GM12801 (cell line): ENCODE measurements around the gene CCDC93.

Experiments used
- CTCF ChIP-seq: IDR thresholded peaks from one replicate; pipeline ENCODE4 v1.5.1; 2011; ENCODE audit warnings: control low read depth; ENCODE audit not compliant: insufficient read length; ENCODE audit errors: extremely low read depth

CCDC93 gene

GRCh38 chr2:117979911-117980701 is 33.8 kb downstream of the CCDC93 start:
- TF ChIP-seq CTCF = no peak

- TF ChIP-seq CTCF = no peak
Measured at GRCh38 chr2:117977696-117978095, 36.2 kb downstream of the CCDC93 start.

GRCh38 chr2:117976581-117976980 is 37.3 kb downstream of the CCDC93 start:
- TF ChIP-seq CTCF = no peak

- TF ChIP-seq CTCF = no peak
Measured at GRCh38 chr2:117973498-117974082, 40.3 kb downstream of the CCDC93 start.

- no peak for TF ChIP-seq CTCF
Measured at GRCh38 chr2:117972476-117973123, 41.3 kb downstream of the CCDC93 start.

GRCh38 chr2:117968722-117969121 is 45.1 kb downstream of the CCDC93 start:
- TF ChIP-seq CTCF = no peak

GRCh38 chr2:117967977-117968718 is 45.7 kb downstream of the CCDC93 start:
- no peak for TF ChIP-seq CTCF
